TTC549 (cell line): Measurements from ENCODE around the gene TRAF2.

ENCODE experiments used
- FAIRE-seq: peaks from 2 replicates; lab custom pipeline; 2012; peaks lifted over from hg19 to GRCh38; lab: Jason Lieb, UNC

Gene TRAF2

GRCh38 chr9:136949817-136950655 is 63.7 kb downstream of the TRAF2 start:
- no peak for FAIRE-seq

- FAIRE-seq = no peak
These were observed 64.5 kb downstream of the TRAF2 start for GRCh38 chr9:136950656-136951276.

DNA sequence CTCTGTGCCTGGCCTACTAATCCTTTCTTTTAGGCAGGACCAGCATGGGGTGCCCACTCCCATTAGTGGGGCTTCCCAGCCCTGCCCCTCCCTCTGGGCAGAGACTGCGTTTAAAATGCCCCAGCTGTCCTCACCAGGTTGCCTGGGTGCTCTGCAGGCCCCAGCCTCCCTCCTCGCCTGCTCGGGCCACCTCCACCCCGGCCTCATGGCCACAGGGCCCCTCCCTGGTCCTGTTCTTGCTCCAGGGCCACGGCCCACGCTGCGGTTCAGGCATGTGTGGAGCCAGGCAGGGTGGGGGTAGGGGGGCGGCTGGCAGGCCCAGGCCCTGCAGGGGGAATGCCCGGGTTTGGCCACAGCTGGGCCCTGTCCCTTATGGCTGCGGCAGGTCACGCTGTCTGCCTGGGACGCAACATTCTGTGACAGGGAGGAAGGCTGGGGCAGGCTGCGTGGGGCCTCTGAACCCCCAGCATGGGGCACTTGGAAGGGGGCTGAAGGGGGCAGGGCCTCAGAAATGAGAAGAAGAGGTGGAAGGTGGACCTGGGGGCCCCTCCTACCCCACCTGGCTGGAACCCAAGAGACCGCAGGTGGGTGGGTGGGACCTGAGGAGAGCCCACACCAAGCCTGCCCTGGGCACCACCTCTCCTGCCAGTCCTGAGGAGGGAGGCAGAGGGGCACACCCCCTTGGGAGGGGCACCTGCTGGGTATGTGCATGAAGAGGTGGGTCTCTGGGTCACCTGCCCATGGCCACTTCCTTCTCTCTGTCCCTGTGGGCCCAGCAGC is 65.4 kb downstream of the TRAF2 start, which contains the start of gene LCN12:
Gene LCN12, plus strand, starts transcription at position 733 of the 780 bp plus-strand sequence. CDS start 55 bp downstream, outside the sequence.
- no peak for FAIRE-seq

DNA sequence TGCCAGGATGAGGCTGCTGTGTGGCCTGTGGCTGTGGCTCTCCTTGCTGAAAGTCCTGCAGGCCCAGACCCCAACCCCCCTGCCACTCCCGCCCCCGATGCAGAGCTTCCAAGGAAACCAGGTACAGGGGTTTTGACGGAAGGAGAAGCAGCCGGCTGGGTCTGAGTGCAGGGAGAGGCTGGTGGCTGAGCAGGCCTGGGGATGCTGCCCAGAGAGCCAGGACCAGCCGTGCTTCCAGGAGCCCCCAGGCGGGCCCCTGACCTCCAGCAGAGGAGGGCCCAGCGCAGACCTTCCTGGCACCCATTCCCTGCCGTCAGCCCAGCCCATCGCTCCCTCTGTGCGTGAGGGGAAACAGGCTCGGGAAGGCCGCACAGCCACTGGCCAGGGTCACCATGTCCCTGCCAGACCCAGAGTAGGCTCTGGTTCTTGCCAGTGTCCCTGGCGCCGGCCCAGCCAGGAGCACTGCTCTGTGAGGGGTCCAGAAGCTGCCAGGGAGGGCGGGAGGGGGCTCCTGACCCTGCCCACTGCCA is 66.1 kb downstream of the TRAF2 start:
- no peak for FAIRE-seq

DNA sequence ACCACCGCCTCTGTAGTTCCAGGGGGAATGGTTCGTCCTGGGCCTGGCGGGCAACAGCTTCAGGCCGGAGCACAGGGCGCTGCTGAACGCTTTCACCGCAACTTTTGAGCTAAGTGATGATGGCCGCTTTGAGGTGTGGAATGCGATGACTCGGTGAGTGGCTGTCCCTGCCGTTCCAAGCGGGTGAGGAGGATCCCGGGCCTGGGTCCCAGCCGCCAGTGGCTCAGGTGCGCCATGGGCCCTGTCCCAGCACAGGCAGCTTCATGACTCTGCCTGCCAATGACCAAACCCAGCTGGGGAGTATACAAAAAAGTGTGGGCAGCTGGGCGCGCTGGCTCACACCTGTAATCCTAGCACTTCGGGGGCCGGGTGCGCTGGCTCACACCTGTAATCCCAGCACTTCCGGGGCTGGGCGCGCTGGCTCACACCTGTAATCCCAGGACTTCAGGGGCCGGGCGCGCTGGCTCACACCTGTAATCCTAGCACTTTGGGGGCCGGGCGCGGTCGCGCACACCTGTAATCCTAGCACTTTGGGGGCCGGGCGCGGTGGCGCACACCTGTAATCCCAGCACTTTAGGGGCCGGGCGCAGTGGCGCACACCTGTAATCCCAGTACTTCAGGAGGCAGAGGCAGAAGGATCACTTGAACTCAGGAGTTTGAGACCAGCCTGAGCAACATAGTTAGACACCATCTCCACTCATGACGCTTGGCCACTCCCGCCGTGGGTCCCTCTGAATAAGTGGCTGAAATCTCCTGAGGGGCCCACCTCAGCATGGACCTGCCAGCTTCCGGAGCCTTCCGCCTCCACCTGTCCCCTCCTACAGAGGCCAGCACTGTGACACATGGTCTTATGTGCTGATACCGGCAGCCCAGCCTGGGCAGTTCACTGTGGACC is 66.8 kb downstream of the TRAF2 start:
- FAIRE-seq = no peak

- FAIRE-seq = no peak
These were observed 67.5 kb downstream of the TRAF2 start for GRCh38 chr9:136953771-136954269.

GRCh38 chr9:136954270-136955083 is 68.2 kb downstream of the TRAF2 start:
- no peak for FAIRE-seq

DNA sequence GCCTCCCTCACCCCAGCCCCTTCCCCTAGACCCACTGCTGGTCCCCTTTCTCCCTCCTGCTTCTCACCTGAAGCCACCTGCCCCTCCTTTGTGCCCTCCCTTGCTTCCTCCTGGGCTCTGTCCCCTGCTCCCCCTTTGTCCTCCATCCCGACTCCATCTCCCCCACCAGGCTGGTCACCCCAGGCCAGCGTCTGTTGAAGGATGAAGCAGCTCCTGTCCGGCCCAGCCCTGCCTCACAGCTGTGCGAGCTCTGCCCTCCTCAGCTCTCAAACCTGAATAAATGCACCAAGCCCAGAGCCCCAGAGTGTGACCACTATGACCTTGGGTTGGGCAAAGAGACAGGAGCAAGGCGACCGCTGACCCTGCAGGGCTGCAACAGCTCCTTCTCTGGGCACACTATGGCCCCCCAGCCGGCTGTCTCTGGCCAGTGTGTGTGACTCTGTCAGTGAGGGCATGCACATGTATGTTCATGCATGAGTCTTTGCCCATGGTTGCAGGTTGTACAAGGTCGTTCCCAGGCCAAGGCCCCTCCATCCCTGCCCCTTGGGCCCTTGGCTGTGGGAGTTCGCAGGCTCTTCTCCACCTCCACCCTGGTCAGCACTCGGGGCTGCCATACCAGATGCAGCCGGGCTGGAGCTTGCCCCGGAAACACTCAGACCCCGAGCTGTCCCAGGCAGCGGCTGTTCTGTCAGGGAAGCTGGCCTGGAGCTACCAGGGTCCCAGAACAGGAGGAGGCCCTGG is 69.1 kb downstream of the TRAF2 start:
- no peak for FAIRE-seq

- FAIRE-seq = no peak
These were observed 69.6 kb downstream of the TRAF2 start for GRCh38 chr9:136955943-136956335.

- FAIRE-seq = no peak
These were observed 70.3 kb downstream of the TRAF2 start for GRCh38 chr9:136956604-136957003.

GRCh38 chr9:136957461-136957860 is 71.1 kb downstream of the TRAF2 start:
- FAIRE-seq = no peak

GRCh38 chr9:136957901-136958300 is 71.6 kb downstream of the TRAF2 start:
- FAIRE-seq = no peak

DNA sequence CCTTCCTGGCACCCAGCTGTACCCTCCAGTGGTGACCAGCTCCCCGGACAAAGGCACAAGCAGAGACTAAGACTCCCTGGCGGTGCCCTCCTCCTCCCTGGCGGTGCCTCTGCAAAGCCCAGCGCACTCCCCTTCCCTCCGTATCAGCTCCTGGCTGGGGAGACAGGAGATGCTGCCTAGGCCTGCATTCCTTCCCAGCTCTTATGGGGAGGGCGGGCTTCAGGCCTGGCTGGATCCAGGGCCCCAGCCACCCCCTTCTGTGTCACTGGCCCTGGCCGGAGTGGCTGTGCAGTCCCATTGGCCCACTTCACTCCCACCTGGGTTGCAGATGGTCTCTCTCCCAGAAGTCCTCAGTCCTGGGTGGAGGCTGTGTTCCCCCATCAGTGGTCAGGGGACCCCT is 72.2 kb downstream of the TRAF2 start:
- FAIRE-seq = no peak

GRCh38 chr9:136958898-136959850 is 72.9 kb downstream of the TRAF2 start:
- no peak for FAIRE-seq

- no peak for FAIRE-seq
These were observed 74.1 kb downstream of the TRAF2 start for GRCh38 chr9:136960212-136960937.

DNA sequence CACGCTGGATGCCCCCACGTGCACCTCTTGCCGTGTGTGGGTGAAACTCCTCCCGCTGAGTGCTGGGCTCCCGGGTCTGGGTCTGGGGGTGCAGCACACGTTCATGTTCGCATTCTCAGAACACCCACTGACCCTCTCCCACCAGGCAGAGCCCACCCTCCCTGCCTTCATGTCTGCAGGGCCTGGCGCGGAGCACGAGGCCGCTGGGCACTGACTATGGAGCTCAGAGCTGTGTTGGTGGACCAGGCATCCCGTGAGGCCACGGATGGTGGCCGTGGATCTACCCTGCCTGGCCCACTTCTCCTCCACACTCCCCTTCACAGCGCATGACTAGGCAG is 74.6 kb downstream of the TRAF2 start:
- no peak for FAIRE-seq

GRCh38 chr9:136961279-136962065 is 75.2 kb downstream of the TRAF2 start:
- FAIRE-seq = no peak
